Cardiac fibroblast (primary cell): Measurements from ENCODE around the gene BCAN.

ENCODE experiments used
- DNase-seq, 2 donors: peaks; one replicate each; pipeline versions ENCODE4 v3.0.0 to v3.0.0-alpha.2; 2010; ENCODE audit warnings: low read depth in 2 of 2
- H3K4me3 ChIP-seq, 2 donors: replicated peaks in 1 of 2; 1 replicate in 1 of 2; 2 replicates in 1 of 2; pipeline ENCODE4 v1.5.1; 2011; ENCODE audit warnings: low read depth in 2 of 2, low read length in 2 of 2, mild to moderate bottlenecking in 2 of 2, moderate library complexity in 1 of 2
- TF ChIP-seq, protein P1 (sequence below): IDR thresholded peaks from one replicate; pipeline ENCODE4 v1.5.1; 2011; ENCODE audit warnings: low read depth, mild to moderate bottlenecking, low read length, inconsistent platforms

The BCAN gene

DNA sequence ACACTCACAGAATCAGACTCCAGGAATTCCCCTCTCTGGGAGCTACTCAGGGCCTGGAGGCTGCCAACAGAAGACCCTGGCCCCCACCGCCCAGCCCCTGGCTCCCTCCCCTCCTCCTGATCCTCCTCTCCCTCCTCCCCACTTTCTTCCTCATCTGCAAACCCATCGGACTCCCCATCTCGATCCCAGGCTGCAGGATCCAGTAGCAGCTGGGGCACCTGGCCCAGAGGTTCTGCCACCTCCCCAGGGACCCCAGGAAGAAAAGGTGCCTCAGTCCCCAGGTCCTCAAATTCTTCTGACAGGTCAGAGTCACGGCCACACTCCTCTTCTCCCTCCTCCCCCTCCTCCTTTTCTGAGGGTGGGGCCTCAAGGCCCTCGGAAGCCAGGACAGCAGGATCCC is 27.9 kb downstream of the BCAN start:
- no peak overlapping the region for H3K4me3 ChIP-seq
- no peak for DNase-seq
- TF ChIP-seq, protein P1, sequence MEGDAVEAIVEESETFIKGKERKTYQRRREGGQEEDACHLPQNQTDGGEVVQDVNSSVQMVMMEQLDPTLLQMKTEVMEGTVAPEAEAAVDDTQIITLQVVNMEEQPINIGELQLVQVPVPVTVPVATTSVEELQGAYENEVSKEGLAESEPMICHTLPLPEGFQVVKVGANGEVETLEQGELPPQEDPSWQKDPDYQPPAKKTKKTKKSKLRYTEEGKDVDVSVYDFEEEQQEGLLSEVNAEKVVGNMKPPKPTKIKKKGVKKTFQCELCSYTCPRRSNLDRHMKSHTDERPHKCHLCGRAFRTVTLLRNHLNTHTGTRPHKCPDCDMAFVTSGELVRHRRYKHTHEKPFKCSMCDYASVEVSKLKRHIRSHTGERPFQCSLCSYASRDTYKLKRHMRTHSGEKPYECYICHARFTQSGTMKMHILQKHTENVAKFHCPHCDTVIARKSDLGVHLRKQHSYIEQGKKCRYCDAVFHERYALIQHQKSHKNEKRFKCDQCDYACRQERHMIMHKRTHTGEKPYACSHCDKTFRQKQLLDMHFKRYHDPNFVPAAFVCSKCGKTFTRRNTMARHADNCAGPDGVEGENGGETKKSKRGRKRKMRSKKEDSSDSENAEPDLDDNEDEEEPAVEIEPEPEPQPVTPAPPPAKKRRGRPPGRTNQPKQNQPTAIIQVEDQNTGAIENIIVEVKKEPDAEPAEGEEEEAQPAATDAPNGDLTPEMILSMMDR = no peak

DNA sequence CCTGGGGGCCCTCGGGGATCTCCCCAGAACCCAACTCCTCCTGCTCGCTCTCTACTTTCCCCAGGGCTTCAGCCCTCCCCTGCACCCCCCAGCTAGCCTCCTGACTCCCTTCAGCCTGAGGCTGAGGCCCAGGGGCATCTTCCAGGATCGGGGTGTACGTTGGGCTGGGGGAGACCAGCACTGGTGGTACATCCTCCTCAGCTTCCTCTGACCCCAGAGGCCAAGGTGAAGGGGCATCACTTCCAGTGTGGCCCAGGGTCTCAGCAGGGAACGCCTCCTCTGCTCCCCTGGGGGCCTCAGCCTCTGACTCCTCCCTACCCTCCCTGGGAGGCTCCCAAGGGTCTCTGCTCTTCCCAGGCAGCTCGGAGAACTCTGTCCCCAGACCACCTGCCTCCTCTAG is 28.4 kb downstream of the BCAN start:
- TF ChIP-seq, protein P1 = no peak
- H3K4me3 ChIP-seq = no peak overlapping the region
- no peak for DNase-seq

DNA sequence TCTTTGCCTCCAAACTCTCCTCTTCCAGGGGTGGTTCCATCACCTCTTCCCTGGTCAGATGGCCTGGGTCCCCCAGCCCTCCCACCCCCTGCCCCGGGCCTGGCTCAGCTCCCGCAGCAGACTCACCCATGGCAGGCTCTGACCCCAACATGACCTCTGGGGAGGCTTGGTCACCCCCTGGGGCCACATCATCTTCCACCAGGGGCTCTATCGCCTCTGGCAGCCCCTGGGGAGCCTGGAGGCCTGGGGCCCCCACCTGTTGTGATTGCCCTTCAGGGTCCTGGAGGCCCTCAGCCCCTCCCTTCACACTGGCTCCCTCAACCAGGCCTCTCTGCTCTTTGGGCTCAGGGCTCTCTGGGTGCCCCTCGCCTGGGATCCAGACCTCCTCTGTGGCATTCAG is 28.9 kb downstream of the BCAN start:
- no peak for DNase-seq
- TF ChIP-seq, protein P1 = no peak
- H3K4me3 ChIP-seq = no peak overlapping the region

DNA sequence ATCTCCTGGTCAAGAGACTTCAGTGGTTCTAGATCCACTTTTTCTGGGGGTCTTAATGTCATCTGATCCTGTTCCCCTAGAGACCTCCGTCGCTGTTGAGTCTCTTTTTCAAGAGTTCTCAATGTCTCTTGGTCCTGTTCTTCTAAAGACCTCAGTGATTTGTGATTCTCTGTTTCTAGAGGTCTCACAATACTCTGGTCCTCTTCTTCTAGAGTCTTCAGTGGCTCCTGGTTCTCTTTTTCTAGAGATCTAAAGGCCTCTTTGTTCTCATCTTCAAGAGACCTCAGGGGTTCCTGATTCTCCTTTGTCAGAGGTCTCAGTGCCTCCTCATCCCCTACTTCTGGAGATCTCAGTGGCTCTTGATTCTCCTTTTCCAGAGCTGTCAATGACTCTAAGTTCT is 29.9 kb downstream of the BCAN start:
- no peak overlapping the region for H3K4me3 ChIP-seq
- TF ChIP-seq, protein P1 = no peak
- no peak for DNase-seq

DNA sequence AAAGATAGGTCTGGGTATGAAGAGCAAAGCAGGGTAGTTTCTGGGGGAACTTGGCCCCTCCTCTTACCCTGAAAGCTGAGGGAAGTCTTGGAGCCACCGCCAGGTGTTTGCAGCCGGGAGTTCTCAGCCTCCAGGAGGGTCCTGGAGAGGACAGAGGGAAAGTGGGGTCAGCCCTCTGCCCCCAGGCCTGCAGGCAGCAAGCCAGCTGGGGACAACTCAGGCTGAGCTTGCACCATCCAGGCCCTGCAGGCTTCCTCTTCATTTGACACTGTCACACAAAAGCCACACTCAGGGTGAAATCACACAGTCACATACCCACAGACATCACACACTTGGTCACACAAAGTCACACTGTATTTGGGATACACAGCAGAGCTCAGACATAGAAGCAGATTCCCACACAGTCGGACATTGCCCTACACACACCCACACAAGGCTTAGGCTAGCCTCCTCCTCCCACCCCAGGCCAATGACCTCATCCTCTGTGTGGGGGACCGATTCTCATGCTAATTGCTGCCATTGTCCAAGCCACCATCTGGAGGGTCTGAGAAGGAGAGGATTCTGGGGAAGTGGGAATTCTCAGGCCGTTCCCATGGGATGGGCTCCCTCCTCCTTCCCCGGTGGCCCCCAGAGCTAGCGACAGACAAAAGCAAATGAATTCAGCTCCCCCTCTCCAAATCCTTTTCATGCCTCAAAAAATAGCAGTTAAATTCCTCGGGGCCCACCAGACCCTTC is 31.6 kb downstream of the BCAN start:
- TF ChIP-seq, protein P1 = no peak
- no peak overlapping the region for H3K4me3 ChIP-seq
- peak in 1 of 2 donors; percentile 44 for DNase-seq

DNA sequence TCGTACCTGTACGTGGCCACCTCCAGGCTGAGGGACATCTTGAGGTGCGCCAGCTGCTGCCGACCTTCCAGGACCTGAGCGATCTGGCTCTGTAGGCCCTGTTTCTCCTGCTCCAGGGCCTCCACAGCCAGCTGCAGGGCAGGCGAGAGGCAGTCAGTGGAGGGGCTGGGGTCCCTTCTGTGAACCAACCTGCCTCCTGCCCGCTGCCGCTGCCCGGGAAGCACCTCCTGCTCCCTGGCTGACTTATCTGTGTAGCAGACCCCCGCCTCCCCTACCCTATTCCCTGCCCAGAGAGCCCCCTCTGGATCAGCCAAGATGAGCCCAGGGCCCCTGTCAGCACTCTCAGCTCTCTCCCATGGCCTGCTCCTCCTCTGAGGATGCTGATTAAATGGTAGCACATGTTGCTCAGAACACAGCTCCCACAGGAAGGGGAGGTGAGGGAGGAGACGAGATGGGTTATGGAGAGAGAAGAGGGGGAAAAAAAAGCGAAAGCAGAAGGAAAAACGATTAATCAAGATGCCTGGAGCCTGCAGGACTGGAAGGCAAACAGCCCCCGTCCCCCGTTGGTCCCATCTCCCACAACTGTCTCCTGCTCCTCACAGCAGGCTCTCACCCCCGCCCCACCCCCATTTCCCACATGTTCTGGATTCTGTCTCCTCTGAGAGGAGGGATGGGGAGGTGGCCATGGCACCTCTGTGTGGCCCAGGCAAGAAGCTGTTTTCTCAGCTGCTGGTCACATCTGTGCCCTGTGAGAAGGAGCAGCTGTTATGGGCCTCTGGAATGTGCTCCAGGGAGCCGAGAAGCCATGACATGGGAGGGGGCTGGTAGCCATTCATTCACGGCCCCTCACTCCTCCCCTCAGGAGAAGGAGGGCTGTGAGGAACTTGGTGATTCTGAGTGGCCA is 33.5 kb downstream of the BCAN start:
- H3K4me3 ChIP-seq = peak overlapping the region; percentile 30 to 58
- DNase-seq = no peak
- TF ChIP-seq, protein P1 = no peak
